IPS-20b (cell line): ENCODE data around the gene KRTAP10-8.

Experiments
- H3K27ac ChIP-seq: one replicate; pipeline ENCODE4 v1.5.1; 2013; ENCODE audit warnings: low read length
- H3K27me3 ChIP-seq: 2 replicates; pipeline ENCODE4 v1.6.1; 2013; ENCODE audit warnings: mild to moderate bottlenecking, low read length, inconsistent platforms; ENCODE audit not compliant: insufficient read depth
- H3K36me3 ChIP-seq: 2 replicates; pipeline ENCODE4 v1.6.1; 2013; ENCODE audit warnings: low read depth, mild to moderate bottlenecking, inconsistent platforms, low read length, moderate library complexity; ENCODE audit not compliant: insufficient read depth
- H3K4me1 ChIP-seq: 2 replicates; pipeline ENCODE4 v1.6.1; 2013; ENCODE audit warnings: mild to moderate bottlenecking, control low read depth, inconsistent platforms, low read length, moderate library complexity; ENCODE audit not compliant: insufficient read depth
- H3K4me3 ChIP-seq: 2 replicates; pipeline ENCODE4 v1.5.1; 2013; ENCODE audit warnings: mild to moderate bottlenecking, low read length, inconsistent platforms
- H3K9ac ChIP-seq: 2 replicates; pipeline ENCODE4 v1.6.1; 2013; ENCODE audit warnings: low read depth, mild to moderate bottlenecking, inconsistent platforms, low read length, moderate library complexity
- H3K9me3 ChIP-seq: 2 replicates; pipeline ENCODE4 v1.6.1; 2013; ENCODE audit warnings: mild to moderate bottlenecking, low read depth, low read length, inconsistent platforms; ENCODE audit not compliant: insufficient read depth

KRTAP10-8 gene

GRCh38 chr21:44612029-44612486 is at the start of gene KRTAP10-8:
TSS of gene KRTAP10-8 (plus strand) at chr21:44612079. CDS start at chr21:44612101, 22 bp downstream.
- Histone ChIP-seq H3K9me3 (peaks cover 18% of the 10 kb centered on the region), H3K36me3 (no peaks in the 10 kb centered on the region), H3K4me1 (no peaks in the 10 kb centered on the region), H3K9ac (no peak within 1 kb of the TSS), H3K27ac (no peak within 1 kb of the TSS), H3K27me3 (no peaks in the 10 kb centered on the region), H3K4me3 (no peak within 1 kb of the TSS)

- Histone ChIP-seq H3K9ac (no peak overlapping the region), H3K27me3 (no peaks in the 10 kb centered on the region), H3K9me3 (no peaks in the 10 kb centered on the region), H3K4me1 (no peaks in the 10 kb centered on the region), H3K36me3 (no peaks in the 10 kb centered on the region), H3K27ac (no peak overlapping the region), H3K4me3 (no peak overlapping the region)
These were observed 47.8 kb upstream of the KRTAP10-8 start for GRCh38 chr21:44564099-44564498.

- Histone ChIP-seq H3K4me3 (no peak overlapping the region), H3K36me3 (no peaks in the 10 kb centered on the region), H3K9me3 (no peaks in the 10 kb centered on the region), H3K27me3 (no peaks in the 10 kb centered on the region), H3K27ac (no peak overlapping the region), H3K9ac (no peak overlapping the region), H3K4me1 (no peaks in the 10 kb centered on the region)
These were observed 46.8 kb upstream of the KRTAP10-8 start for GRCh38 chr21:44564886-44565598.

GRCh38 chr21:44566403-44566802 is 45.5 kb upstream of the KRTAP10-8 start:
- no peaks in the 10 kb centered on the region; the same call in 1 of the 2 replicates for H3K9me3 ChIP-seq
- H3K4me3 ChIP-seq: no peak overlapping the region
- no peak overlapping the region for H3K9ac ChIP-seq
- no peak overlapping the region for H3K27ac ChIP-seq
- no peaks in the 10 kb centered on the region for H3K4me1 ChIP-seq
- no peaks in the 10 kb centered on the region for H3K36me3 ChIP-seq
- H3K27me3 ChIP-seq: no peaks in the 10 kb centered on the region

GRCh38 chr21:44567481-44568171 is 44.3 kb upstream of the KRTAP10-8 start:
- H3K36me3 ChIP-seq: no peaks in the 10 kb centered on the region
- no peak overlapping the region for H3K27ac ChIP-seq
- H3K9ac ChIP-seq: no peak overlapping the region
- H3K27me3 ChIP-seq: no peaks in the 10 kb centered on the region
- H3K9me3 ChIP-seq: no peaks in the 10 kb centered on the region; the same call in 1 of the 2 replicates
- no peaks in the 10 kb centered on the region for H3K4me1 ChIP-seq
- no peak overlapping the region for H3K4me3 ChIP-seq

GRCh38 chr21:44568261-44568660 is 43.6 kb upstream of the KRTAP10-8 start:
- Histone ChIP-seq H3K4me1 (no peaks in the 10 kb centered on the region), H3K27me3 (no peaks in the 10 kb centered on the region), H3K9ac (no peak overlapping the region)

GRCh38 chr21:44568667-44569556 is 43.0 kb upstream of the KRTAP10-8 start:
- no peaks in the 10 kb centered on the region for H3K27me3 ChIP-seq
- no peak overlapping the region for H3K4me3 ChIP-seq
- no peak overlapping the region for H3K9ac ChIP-seq
- no peaks in the 10 kb centered on the region for H3K4me1 ChIP-seq
- no peaks in the 10 kb centered on the region; the same call in 1 of the 2 replicates for H3K9me3 ChIP-seq
- H3K36me3 ChIP-seq: no peaks in the 10 kb centered on the region
- no peak overlapping the region for H3K27ac ChIP-seq

More at GRCh38 chr21:44568261-44568660, 43.6 kb upstream of the KRTAP10-8 start:
- Histone ChIP-seq H3K27ac (no peak overlapping the region), H3K4me3 (no peak overlapping the region), H3K36me3 (no peaks in the 10 kb centered on the region), H3K9me3 (no peaks in the 10 kb centered on the region; the same call in 1 of the 2 replicates)

- Histone ChIP-seq H3K36me3 (no peaks in the 10 kb centered on the region), H3K9ac (no peak overlapping the region), H3K4me3 (no peak overlapping the region), H3K27ac (no peak overlapping the region), H3K27me3 (no peaks in the 10 kb centered on the region), H3K4me1 (no peaks in the 10 kb centered on the region), H3K9me3 (no peaks in the 10 kb centered on the region; the same call in 1 of the 2 replicates)
These were observed 41.9 kb upstream of the KRTAP10-8 start for GRCh38 chr21:44569861-44570517.

- Histone ChIP-seq H3K4me3 (no peak overlapping the region), H3K9ac (no peak overlapping the region), H3K27ac (no peak overlapping the region), H3K4me1 (no peaks in the 10 kb centered on the region), H3K27me3 (no peaks in the 10 kb centered on the region), H3K9me3 (no peaks in the 10 kb centered on the region; the same call in 1 of the 2 replicates), H3K36me3 (no peaks in the 10 kb centered on the region)
These were observed 40.6 kb upstream of the KRTAP10-8 start for GRCh38 chr21:44571296-44571695.

GRCh38 chr21:44571844-44572782 is 39.8 kb upstream of the KRTAP10-8 start:
- Histone ChIP-seq H3K36me3 (no peaks in the 10 kb centered on the region), H3K4me1 (no peaks in the 10 kb centered on the region), H3K9ac (no peak overlapping the region), H3K4me3 (no peak overlapping the region), H3K27ac (no peak overlapping the region), H3K27me3 (no peaks in the 10 kb centered on the region), H3K9me3 (peaks cover 3% of the 10 kb centered on the region)
